SK-N-SH treated with all-trans-retinoic acid at 6 μM for 48 hours (cell line): ENCODE results near the gene NEDD4.

ENCODE experiments used
- ATAC-seq: fragments of 200-7000 bp; cut with Tn5 transposase; 3 replicates; pipeline ENCODE4 v1.9.1; 2020; ENCODE audit warnings: mild to moderate bottlenecking, moderate library complexity
- ARNTL ChIP-seq: fragments of 450-650 bp; formaldehyde crosslinking; IDR thresholded peaks from 2 replicates; pipeline ENCODE4 v1.5.0; 2020; ENCODE audit warnings: low read depth, mild to moderate bottlenecking, moderate library complexity, borderline replicate concordance
- BACH2 ChIP-seq: fragments of 250-450 bp; sonication (Bioruptor Pico); IDR thresholded peaks from 2 replicates; pipeline ENCODE4 v1.9.0; 2021; ENCODE audit warnings: mild to moderate bottlenecking, borderline replicate concordance
- CREB5 ChIP-seq: fragments of 250-450 bp; sonication (Bioruptor Pico); IDR thresholded peaks from 2 replicates; pipeline ENCODE4 v1.5.1; 2020; ENCODE audit warnings: low read depth, mild to moderate bottlenecking, moderate library complexity
- CSDC2 ChIP-seq: fragments of 250-450 bp; sonication (Bioruptor Pico); IDR thresholded peaks from 2 replicates; pipeline ENCODE4 v1.5.0; 2020; ENCODE audit warnings: mild to moderate bottlenecking, moderate library complexity
- CSRNP3 ChIP-seq: fragments of 250-450 bp; sonication (Bioruptor Pico); IDR thresholded peaks from 2 replicates; pipeline ENCODE4 v1.5.1; 2021; ENCODE audit warnings: mild to moderate bottlenecking, moderate library complexity
- ESRRG ChIP-seq: fragments of 250-450 bp; sonication (Bioruptor Pico); IDR thresholded peaks from 2 replicates; pipeline ENCODE4 v1.6.1; 2021; ENCODE audit warnings: mild to moderate bottlenecking
- GLIS3 ChIP-seq: fragments of 250-450 bp; sonication (Bioruptor Pico); IDR thresholded peaks from 2 replicates; pipeline ENCODE4 v1.5.0; 2020; ENCODE audit warnings: mild to moderate bottlenecking, moderate library complexity
- ISL1 ChIP-seq: fragments of 250-450 bp; sonication (Bioruptor Pico); IDR thresholded peaks from 2 replicates; pipeline ENCODE4 v2.1.2; 2022; ENCODE audit warnings: mild to moderate bottlenecking, moderate library complexity
- OSR1 ChIP-seq: fragments of 250-450 bp; sonication (Bioruptor Pico); IDR thresholded peaks from 2 replicates; pipeline ENCODE4 v1.8.0; 2022; ENCODE audit warnings: moderate library complexity, mild to moderate bottlenecking, inconsistent platforms
- PPARA ChIP-seq: fragments of 250-450 bp; sonication (Bioruptor Pico); IDR thresholded peaks from 2 replicates; pipeline ENCODE4 v1.5.0; 2020; ENCODE audit warnings: mild to moderate bottlenecking, borderline replicate concordance
- RARB ChIP-seq: fragments of 250-450 bp; sonication (Bioruptor Pico); IDR thresholded peaks from 2 replicates; pipeline ENCODE4 v1.8.0; 2021; ENCODE audit warnings: mild to moderate bottlenecking, moderate library complexity
- TCF4 ChIP-seq: fragments of 250-450 bp; sonication (Bioruptor Pico); IDR thresholded peaks from 2 replicates; pipeline ENCODE4 v1.8.0; 2021; ENCODE audit warnings: mild to moderate bottlenecking, moderate library complexity, borderline replicate concordance
- TOX ChIP-seq: fragments of 250-450 bp; sonication (Bioruptor Pico); IDR thresholded peaks from 2 replicates; pipeline ENCODE4 v1.8.0; 2021; ENCODE audit warnings: mild to moderate bottlenecking, moderate library complexity, borderline replicate concordance
- ZC3H10 ChIP-seq: fragments of 250-450 bp; sonication (Bioruptor Pico); IDR thresholded peaks from 2 replicates; pipeline ENCODE4 v1.5.1; 2021; ENCODE audit warnings: mild to moderate bottlenecking, moderate library complexity
- ZFP3 ChIP-seq: fragments of 250-450 bp; sonication (Bioruptor Pico); IDR thresholded peaks from 2 replicates; pipeline ENCODE4 v1.5.0; 2020; ENCODE audit warnings: mild to moderate bottlenecking, moderate library complexity
- ZFP30 ChIP-seq: fragments of 450-650 bp; formaldehyde crosslinking; IDR thresholded peaks from 2 replicates; pipeline ENCODE4 v1.5.0; 2022; ENCODE audit warnings: mild to moderate bottlenecking, moderate library complexity
- ZNF565 ChIP-seq: fragments of 450-650 bp; formaldehyde crosslinking; conservative IDR thresholded peaks from 2 replicates; pipeline ENCODE4 v1.5.0; 2020; ENCODE audit warnings: low read depth, mild to moderate bottlenecking, moderate library complexity
- ZNF70 ChIP-seq: fragments of 450-650 bp; formaldehyde crosslinking; IDR thresholded peaks from 2 replicates; pipeline ENCODE4 v1.5.0; 2020; ENCODE audit warnings: mild to moderate bottlenecking, moderate library complexity
- ZNF8 ChIP-seq: fragments of 450-650 bp; formaldehyde crosslinking; IDR thresholded peaks from 2 replicates; pipeline ENCODE4 v1.5.0; 2020; ENCODE audit warnings: mild to moderate bottlenecking, moderate library complexity
- TF ChIP-seq, protein P1 (sequence below): fragments of 250-450 bp; sonication (Bioruptor Pico); IDR thresholded peaks from 2 replicates; pipeline ENCODE4 v1.8.0; 2021; ENCODE audit warnings: low read depth, mild to moderate bottlenecking, moderate library complexity, borderline replicate concordance
- TF ChIP-seq, protein P2 (sequence below): fragments of 250-450 bp; sonication (Bioruptor Pico); IDR thresholded peaks from 2 replicates; pipeline ENCODE4 v1.8.0; 2020; ENCODE audit warnings: mild to moderate bottlenecking, moderate library complexity, borderline replicate concordance

NEDD4 gene

DNA sequence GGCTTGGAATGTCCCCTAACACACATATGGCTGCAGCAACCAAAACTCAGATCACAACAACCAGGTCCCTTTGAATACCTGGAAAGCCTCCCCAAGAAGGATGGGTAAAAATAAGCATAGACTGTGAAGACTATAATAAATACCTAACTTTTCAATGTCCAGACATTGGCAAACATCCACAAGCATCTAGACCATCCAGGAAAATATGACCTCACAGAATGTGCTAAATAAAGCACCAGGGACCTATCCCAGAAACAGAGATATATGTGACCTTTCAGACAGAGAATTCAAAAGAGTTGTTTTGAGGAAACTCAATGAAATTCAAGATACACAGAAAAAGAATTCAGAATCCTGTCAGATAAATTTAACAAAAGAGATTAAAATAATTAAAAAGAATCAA lies 109.2 kb downstream of the NEDD4 start:
- TF ChIP-seq RARB (CRISPR knock-in tag) (no peak), CREB5 (CRISPR knock-in tag) (no peak), ESRRG (CRISPR knock-in tag) (no peak), ZFP3 (CRISPR knock-in tag) (no peak), ZFP30 (CRISPR knock-in tag) (no peak), ZNF70 (no peak), TOX (CRISPR knock-in tag) (no peak), PPARA (CRISPR knock-in tag) (no peak), ZC3H10 (CRISPR knock-in tag) (no peak), ARNTL (CRISPR knock-in tag) (no peak), ISL1 (CRISPR knock-in tag) (no peak), CSDC2 (CRISPR knock-in tag) (no peak), TCF4 (CRISPR knock-in tag) (no peak), ZNF565 (no peak), BACH2 (CRISPR knock-in tag) (no peak), GLIS3 (CRISPR knock-in tag) (no peak)
- TF ChIP-seq, protein P1, sequence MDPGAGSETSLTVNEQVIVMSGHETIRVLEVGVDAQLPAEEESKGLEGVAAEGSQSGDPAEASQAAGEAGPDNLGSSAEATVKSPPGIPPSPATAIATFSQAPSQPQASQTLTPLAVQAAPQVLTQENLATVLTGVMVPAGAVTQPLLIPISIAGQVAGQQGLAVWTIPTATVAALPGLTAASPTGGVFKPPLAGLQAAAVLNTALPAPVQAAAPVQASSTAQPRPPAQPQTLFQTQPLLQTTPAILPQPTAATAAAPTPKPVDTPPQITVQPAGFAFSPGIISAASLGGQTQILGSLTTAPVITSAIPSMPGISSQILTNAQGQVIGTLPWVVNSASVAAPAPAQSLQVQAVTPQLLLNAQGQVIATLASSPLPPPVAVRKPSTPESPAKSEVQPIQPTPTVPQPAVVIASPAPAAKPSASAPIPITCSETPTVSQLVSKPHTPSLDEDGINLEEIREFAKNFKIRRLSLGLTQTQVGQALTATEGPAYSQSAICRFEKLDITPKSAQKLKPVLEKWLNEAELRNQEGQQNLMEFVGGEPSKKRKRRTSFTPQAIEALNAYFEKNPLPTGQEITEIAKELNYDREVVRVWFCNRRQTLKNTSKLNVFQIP (CRISPR knock-in tag) = no peak
- TF ChIP-seq, protein P2, sequence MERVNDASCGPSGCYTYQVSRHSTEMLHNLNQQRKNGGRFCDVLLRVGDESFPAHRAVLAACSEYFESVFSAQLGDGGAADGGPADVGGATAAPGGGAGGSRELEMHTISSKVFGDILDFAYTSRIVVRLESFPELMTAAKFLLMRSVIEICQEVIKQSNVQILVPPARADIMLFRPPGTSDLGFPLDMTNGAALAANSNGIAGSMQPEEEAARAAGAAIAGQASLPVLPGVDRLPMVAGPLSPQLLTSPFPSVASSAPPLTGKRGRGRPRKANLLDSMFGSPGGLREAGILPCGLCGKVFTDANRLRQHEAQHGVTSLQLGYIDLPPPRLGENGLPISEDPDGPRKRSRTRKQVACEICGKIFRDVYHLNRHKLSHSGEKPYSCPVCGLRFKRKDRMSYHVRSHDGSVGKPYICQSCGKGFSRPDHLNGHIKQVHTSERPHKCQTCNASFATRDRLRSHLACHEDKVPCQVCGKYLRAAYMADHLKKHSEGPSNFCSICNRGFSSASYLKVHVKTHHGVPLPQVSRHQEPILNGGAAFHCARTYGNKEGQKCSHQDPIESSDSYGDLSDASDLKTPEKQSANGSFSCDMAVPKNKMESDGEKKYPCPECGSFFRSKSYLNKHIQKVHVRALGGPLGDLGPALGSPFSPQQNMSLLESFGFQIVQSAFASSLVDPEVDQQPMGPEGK = no peak
- peak; percentile 40; the same call in 1 of the 3 replicates for ATAC-seq

DNA sequence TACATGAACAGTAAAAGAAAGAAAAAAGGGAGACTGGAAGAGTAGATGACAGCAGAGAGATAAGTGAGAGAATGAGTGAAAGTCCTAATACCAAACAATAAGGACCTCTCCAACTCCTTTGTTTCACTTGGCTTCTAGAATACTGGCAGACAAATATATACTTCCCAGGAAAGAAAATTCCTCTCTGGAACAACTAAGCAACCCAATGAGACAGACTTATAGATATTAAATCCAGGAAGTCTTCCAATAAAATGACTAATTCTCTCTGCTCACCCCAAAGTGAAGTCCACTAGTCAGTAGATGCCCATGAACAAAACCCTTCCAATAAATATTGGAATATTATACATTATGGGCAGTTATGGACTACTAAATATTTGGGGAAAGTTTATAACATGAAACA lies 114.2 kb downstream of the NEDD4 start:
- TF ChIP-seq ZFP3 (CRISPR knock-in tag) = no peak
- no peak for TF ChIP-seq OSR1 (CRISPR knock-in tag)
- no peak for TF ChIP-seq ZC3H10 (CRISPR knock-in tag)
- TF ChIP-seq, protein P2 = no peak
- no peak for TF ChIP-seq ZNF565
- TF ChIP-seq ISL1 (CRISPR knock-in tag) = no peak
- no peak for TF ChIP-seq CSRNP3
- TF ChIP-seq, protein P1 (CRISPR knock-in tag) = no peak
- no peak for TF ChIP-seq ZNF8 (CRISPR knock-in tag)
- no peak for TF ChIP-seq ZNF70
- TF ChIP-seq CSDC2 (CRISPR knock-in tag) = no peak
- TF ChIP-seq BACH2 (CRISPR knock-in tag) = no peak
- TF ChIP-seq ESRRG (CRISPR knock-in tag) = no peak
- TF ChIP-seq CREB5 (CRISPR knock-in tag) = no peak
- no peak for TF ChIP-seq PPARA (CRISPR knock-in tag)
- TF ChIP-seq, all 23 proteins: peak for 0
- ATAC-seq = no peak
